Peyer's patch (tissue), 4 donors: ENCODE measurements around the gene TBX10.

ENCODE experiments used
- CTCF ChIP-seq, 6 experiments: fragments of 450-650 bp in 4 of 6; fragments of 200-600 bp in 2 of 6; sonication (generic) in 1 of 6; IDR thresholded peaks; one replicate each; pipeline ENCODE4 v1.5.1; 2017 to 2019; ENCODE audit warnings: antibody characterized with exemption in 6 of 6, mild to moderate bottlenecking in 3 of 6, moderate library complexity in 1 of 6
- POLR2A ChIP-seq, 2 donors: fragments of 450-650 bp; IDR thresholded peaks; one replicate each; pipeline ENCODE4 v1.5.1; 2017; ENCODE audit warnings: antibody characterized with exemption in 2 of 2, mild to moderate bottlenecking in 2 of 2, moderate library complexity in 2 of 2

- TF ChIP-seq CTCF (IDR thresholded peaks at IDR 0.05) (no peak), POLR2A (IDR thresholded peaks at IDR 0.05) (no peak)
Measured at GRCh38 chr11:67666303-67666645, 26.7 kb upstream of the TBX10 start.
